HepG2 (cell line): ENCODE measurements around the gene VWA1. TPM values are rescaled to one million over a fixed set of nuclear protein-coding genes. Genes with fewer than 3 reads are reported as not detected.
A peak's percentile ranks its signal among the peaks of the same experiment; 100 is the strongest.

Experiments
- ARNT ChIP-seq: fragments of 450-650 bp; IDR thresholded peaks from 2 replicates; pipeline ENCODE4 v1.6.1; 2017
- CTCF ChIP-seq: sonication (generic); formaldehyde crosslinking; IDR thresholded peaks from 2 replicates; pipeline ENCODE4 v1.5.0; 2020; ENCODE audit warnings: mild to moderate bottlenecking, missing genetic modification reagents, moderate library complexity
- ELF4 ChIP-seq: sonication (generic); formaldehyde crosslinking; IDR thresholded peaks from 2 replicates; pipeline ENCODE4 v1.5.0; 2020; ENCODE audit warnings: missing genetic modification reagents, mild to moderate bottlenecking, moderate library complexity, borderline replicate concordance
- FOSL2 ChIP-seq: sonication (generic); formaldehyde crosslinking; IDR thresholded peaks from 2 replicates; pipeline ENCODE4 v1.4.0; 2020; ENCODE audit warnings: missing genetic modification reagents
- GATAD1 ChIP-seq: IDR thresholded peaks from 2 replicates; pipeline ENCODE4 v1.6.1; 2016; ENCODE audit warnings: missing genetic modification reagents, missing compliant biosample characterization
- GLI4 ChIP-seq: sonication (generic); formaldehyde crosslinking; IDR thresholded peaks from 2 replicates; pipeline ENCODE4 v1.5.1; 2020; ENCODE audit warnings: missing genetic modification reagents, mild to moderate bottlenecking, moderate library complexity, borderline replicate concordance
- GRHL1 ChIP-seq: sonication (generic); formaldehyde crosslinking; conservative IDR thresholded peaks from 2 replicates; pipeline ENCODE4 v1.8.0; 2022; ENCODE audit warnings: missing genetic modification reagents
- KAT7 ChIP-seq: IDR thresholded peaks from 2 replicates; pipeline ENCODE4 v1.6.1; 2018; ENCODE audit warnings: borderline replicate concordance, missing compliant biosample characterization
- KDM5B ChIP-seq: sonication (generic); formaldehyde crosslinking; IDR thresholded peaks from 2 replicates; pipeline ENCODE4 v1.4.0; 2020; ENCODE audit warnings: missing genetic modification reagents, mild to moderate bottlenecking, borderline replicate concordance
- MED8 ChIP-seq: sonication (generic); formaldehyde crosslinking; IDR thresholded peaks from 2 replicates; pipeline ENCODE4 v1.8.1; 2023; ENCODE audit warnings: mild to moderate bottlenecking, missing genetic modification reagents; ENCODE audit not compliant: insufficient replicate concordance
- MYNN ChIP-seq: sonication (generic); formaldehyde crosslinking; IDR thresholded peaks from 2 replicates; pipeline ENCODE4 v1.4.0; 2020; ENCODE audit warnings: mild to moderate bottlenecking, low read depth, missing genetic modification reagents
- NFIC ChIP-seq: IDR thresholded peaks from 2 replicates; pipeline ENCODE4 v1.6.1; 2012; ENCODE audit warnings: mild to moderate bottlenecking, low read length, inconsistent platforms
- PITX1 ChIP-seq: sonication (generic); formaldehyde crosslinking; IDR thresholded peaks from 2 replicates; pipeline ENCODE4 v1.5.1; 2020; ENCODE audit warnings: mild to moderate bottlenecking, missing genetic modification reagents
- SATB2 ChIP-seq: sonication (generic); formaldehyde crosslinking; IDR thresholded peaks from 2 replicates; pipeline ENCODE4 v1.5.0; 2020; ENCODE audit warnings: missing genetic modification reagents
- SRSF4 ChIP-seq: fragments of 200-400 bp; formaldehyde crosslinking; IDR thresholded peaks from one replicate; pipeline ENCODE4 v1.6.1; 2018; ENCODE audit warnings: mild to moderate bottlenecking, low read depth, low read length, moderate library complexity; ENCODE audit not compliant: poor library complexity, severe bottlenecking
- TERF1 ChIP-seq: sonication (generic); formaldehyde crosslinking; IDR thresholded peaks from 2 replicates; pipeline ENCODE4 v1.8.0; 2022; ENCODE audit warnings: mild to moderate bottlenecking, missing genetic modification reagents, moderate library complexity
- THAP8 ChIP-seq: sonication (generic); formaldehyde crosslinking; IDR thresholded peaks from 2 replicates; pipeline ENCODE4 v1.5.1; 2020; ENCODE audit warnings: missing genetic modification reagents, mild to moderate bottlenecking, borderline replicate concordance
- ZBTB7A ChIP-seq: sonication (generic); formaldehyde crosslinking; IDR thresholded peaks from 2 replicates; pipeline ENCODE4 v1.8.0; 2022; ENCODE audit warnings: mild to moderate bottlenecking, missing genetic modification reagents
- ZBTB7B ChIP-seq: sonication (generic); formaldehyde crosslinking; IDR thresholded peaks from 2 replicates; pipeline ENCODE4 v1.4.0; 2020; ENCODE audit warnings: missing genetic modification reagents
- ZNF225 ChIP-seq: sonication (generic); formaldehyde crosslinking; IDR thresholded peaks from 2 replicates; pipeline ENCODE4 v1.4.0; 2020; ENCODE audit warnings: mild to moderate bottlenecking, missing genetic modification reagents
- ZNF296 ChIP-seq: sonication (generic); formaldehyde crosslinking; conservative IDR thresholded peaks from 2 replicates; pipeline ENCODE4 v1.5.0; 2020; ENCODE audit warnings: mild to moderate bottlenecking, missing genetic modification reagents
- ZNF354B ChIP-seq: sonication (generic); formaldehyde crosslinking; IDR thresholded peaks from 2 replicates; pipeline ENCODE4 v1.8.0; 2022; ENCODE audit warnings: mild to moderate bottlenecking, missing genetic modification reagents
- ZNF383 ChIP-seq: sonication (generic); formaldehyde crosslinking; IDR thresholded peaks from 2 replicates; pipeline ENCODE4 v1.4.0; 2020; ENCODE audit warnings: missing genetic modification reagents, mild to moderate bottlenecking, borderline replicate concordance
- ZNF572 ChIP-seq: sonication (generic); formaldehyde crosslinking; IDR thresholded peaks from 2 replicates; pipeline ENCODE4 v1.5.1; 2020; ENCODE audit warnings: mild to moderate bottlenecking, missing genetic modification reagents
- ZNF614 ChIP-seq: IDR thresholded peaks from 2 replicates; pipeline ENCODE4 v1.6.1; 2018; ENCODE audit warnings: missing biosample characterization, missing genetic modification reagents, inconsistent platforms, borderline replicate concordance
- polyA plus RNA-seq, 8 experiments: library from polyadenylated mRNA; depleted of rRNA in 3 of 8; stranded (reverse) in 7 of 8; unstranded in 1 of 8; fragments of >200 nt; fragmentation: Illumina TruSeq in 4 of 8; extraction: Trizol in 4 of 8; gene quantifications; 2 replicates each; pipeline versions ENCODE4 v1.2.1 to v1.2.3, GENCODE V29; 2011 to 2016; ENCODE audit warnings: low read depth in 4 of 8, missing spikeins in 1 of 8, mixed read lengths in 1 of 8; ENCODE audit not compliant: insufficient read depth in 1 of 8
- total RNA-seq, 5 experiments: library from RNA; depleted of rRNA; stranded (reverse); fragments of >200 nt; fragmentation: Illumina TruSeq; extraction: Trizol; gene quantifications; 2 replicates each; pipeline ENCODE4 v1.2.3, GENCODE V29; 2016; ENCODE audit warnings: low read depth in 1 of 5

The VWA1 gene
- total and polyA plus RNA-seq, 2 of the 13 experiments (the other 11 are each of a cell fraction or from before 2014, with no cell fraction given) = 40.9 to 57.5 TPM

- no peak for TF ChIP-seq SATB2 (CRISPR knock-in tag)
- TF ChIP-seq ELF4 (CRISPR knock-in tag) = peak; percentile 92
- no peak for TF ChIP-seq ZNF354B
- peak; percentile 91 for TF ChIP-seq ZNF614 (CRISPR knock-in tag)
- no peak for TF ChIP-seq TERF1 (CRISPR knock-in tag)
- no peak for TF ChIP-seq SRSF4
- TF ChIP-seq FOSL2 (CRISPR knock-in tag) = peak; percentile 74
- peak; percentile 95 for TF ChIP-seq ZNF296 (CRISPR knock-in tag)
- TF ChIP-seq MYNN (CRISPR knock-in tag) = no peak
- no peak for TF ChIP-seq ARNT
- TF ChIP-seq ZBTB7B (CRISPR knock-in tag) = peak; percentile 77
- peak; percentile 72; the same call in 1 of the 2 replicates for TF ChIP-seq KDM5B (CRISPR knock-in tag)
- TF ChIP-seq ZNF383 = no peak
- peak; percentile 90 for TF ChIP-seq MED8 (CRISPR knock-in tag)
- no peak for TF ChIP-seq ZNF572
- TF ChIP-seq PITX1 = peak; percentile 89
- TF ChIP-seq ZBTB7A (CRISPR knock-in tag) = no peak; the same call in 1 of the 2 replicates
- no peak for TF ChIP-seq NFIC
- TF ChIP-seq GRHL1 (CRISPR knock-in tag) = no peak
- no peak for TF ChIP-seq KAT7 (CRISPR knock-in tag)
- TF ChIP-seq THAP8 (CRISPR knock-in tag) = peak; percentile 88; the same call in 1 of the 2 replicates
- TF ChIP-seq CTCF (CRISPR knock-in tag) = peak; percentile 31
- TF ChIP-seq ZNF225 (CRISPR knock-in tag) = no peak; the same call in 1 of the 2 replicates
- TF ChIP-seq GLI4 (CRISPR knock-in tag) = no peak
- TF ChIP-seq GATAD1 (CRISPR knock-in tag) = peak; percentile 62
These were observed 2.3 kb upstream of the VWA1 start (continued) for GRCh38 chr1:1432951-1433803.
